GM12878 (cell line): ENCODE data around the gene EPB41L4B.

Source experiments
- CREM ChIP-seq: IDR thresholded peaks from 2 replicates; pipeline ENCODE4 v1.6.1; 2014; ENCODE audit warnings: antibody characterized with exemption, low read depth
- EZH2 ChIP-seq: IDR thresholded peaks from 2 replicates; pipeline ENCODE4 v1.6.1; 2012; ENCODE audit warnings: low read depth, mild to moderate bottlenecking, control low read depth, inconsistent platforms, low read length, borderline replicate concordance; ENCODE audit not compliant: control insufficient read depth
- GABPA ChIP-seq: IDR thresholded peaks from 2 replicates; pipeline ENCODE4 v1.6.1; 2014; ENCODE audit warnings: antibody characterized with exemption, low read depth, mild to moderate bottlenecking, inconsistent platforms
- KAT2A ChIP-seq: conservative IDR thresholded peaks from 2 replicates; pipeline ENCODE4 v1.6.1; 2011; ENCODE audit warnings: low read depth, low read length; ENCODE audit not compliant: control insufficient read depth
- POLR2A ChIP-seq: IDR thresholded peaks from 2 replicates; pipeline ENCODE4 v1.6.1; 2011; ENCODE audit warnings: low read depth, mild to moderate bottlenecking, low read length
- TF ChIP-seq, protein P1 (sequence below), 3 experiments: IDR thresholded peaks in 2 of 3; conservative IDR thresholded peaks in 1 of 3; 2 replicates each; pipeline ENCODE4 v1.5.1; 2011; ENCODE audit warnings: low read depth in 3 of 3, low read length in 3 of 3, mild to moderate bottlenecking in 3 of 3, control low read depth in 2 of 3, moderate library complexity in 2 of 3, inconsistent platforms in 1 of 3, mixed read lengths in 1 of 3; ENCODE audit not compliant: control insufficient read depth in 2 of 3, insufficient read depth in 1 of 3; ENCODE audit errors: extremely low read depth in 1 of 3
- TF ChIP-seq, protein P2 (sequence below): fragments of 450-650 bp; conservative IDR thresholded peaks from 2 replicates; pipeline ENCODE4 v1.6.1; 2017; ENCODE audit warnings: mild to moderate bottlenecking, moderate library complexity
- TF ChIP-seq, protein P3 (sequence below): fragments of 450-650 bp; formaldehyde crosslinking; IDR thresholded peaks from 2 replicates; pipeline ENCODE4 v1.4.0; 2020; ENCODE audit warnings: mild to moderate bottlenecking, moderate library complexity

DNA sequence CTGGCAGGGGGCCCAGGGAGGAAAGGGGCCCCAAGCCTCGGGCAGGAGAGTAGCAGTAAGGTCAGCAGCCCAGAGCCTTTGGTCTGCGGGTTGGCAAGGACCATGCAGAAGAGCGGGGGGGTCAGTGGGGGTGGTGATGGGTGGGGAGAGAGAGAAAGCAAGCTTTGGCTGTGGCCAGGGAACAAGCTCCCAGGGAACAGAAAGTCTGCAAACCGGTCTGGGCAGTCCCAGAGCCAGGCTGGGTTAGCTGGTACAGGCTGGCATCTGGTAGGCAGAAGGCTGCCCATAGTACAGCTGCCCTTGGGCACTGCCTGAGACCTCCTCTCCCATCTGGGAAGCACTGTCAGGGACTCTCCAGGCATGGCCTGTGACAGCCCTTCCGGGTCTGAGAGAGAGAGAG lies 10.5 kb upstream of the EPB41L4B start:
- TF ChIP-seq, protein P1, sequence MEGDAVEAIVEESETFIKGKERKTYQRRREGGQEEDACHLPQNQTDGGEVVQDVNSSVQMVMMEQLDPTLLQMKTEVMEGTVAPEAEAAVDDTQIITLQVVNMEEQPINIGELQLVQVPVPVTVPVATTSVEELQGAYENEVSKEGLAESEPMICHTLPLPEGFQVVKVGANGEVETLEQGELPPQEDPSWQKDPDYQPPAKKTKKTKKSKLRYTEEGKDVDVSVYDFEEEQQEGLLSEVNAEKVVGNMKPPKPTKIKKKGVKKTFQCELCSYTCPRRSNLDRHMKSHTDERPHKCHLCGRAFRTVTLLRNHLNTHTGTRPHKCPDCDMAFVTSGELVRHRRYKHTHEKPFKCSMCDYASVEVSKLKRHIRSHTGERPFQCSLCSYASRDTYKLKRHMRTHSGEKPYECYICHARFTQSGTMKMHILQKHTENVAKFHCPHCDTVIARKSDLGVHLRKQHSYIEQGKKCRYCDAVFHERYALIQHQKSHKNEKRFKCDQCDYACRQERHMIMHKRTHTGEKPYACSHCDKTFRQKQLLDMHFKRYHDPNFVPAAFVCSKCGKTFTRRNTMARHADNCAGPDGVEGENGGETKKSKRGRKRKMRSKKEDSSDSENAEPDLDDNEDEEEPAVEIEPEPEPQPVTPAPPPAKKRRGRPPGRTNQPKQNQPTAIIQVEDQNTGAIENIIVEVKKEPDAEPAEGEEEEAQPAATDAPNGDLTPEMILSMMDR (IDR thresholded peaks at IDR 0.05 in 2 of 3, conservative IDR thresholded peaks at IDR 0.05 in 1 of 3; ENCODE audit: control insufficient read depth in 2 of 3, extremely low read depth in 1 of 3, insufficient read depth in 1 of 3, low read depth in 3 of 3, low read length in 3 of 3), result no peak
- TF ChIP-seq EZH2 (no peak), KAT2A (no peak), POLR2A (no peak), GABPA (no peak), CREM (no peak)
- TF ChIP-seq, protein P2, sequence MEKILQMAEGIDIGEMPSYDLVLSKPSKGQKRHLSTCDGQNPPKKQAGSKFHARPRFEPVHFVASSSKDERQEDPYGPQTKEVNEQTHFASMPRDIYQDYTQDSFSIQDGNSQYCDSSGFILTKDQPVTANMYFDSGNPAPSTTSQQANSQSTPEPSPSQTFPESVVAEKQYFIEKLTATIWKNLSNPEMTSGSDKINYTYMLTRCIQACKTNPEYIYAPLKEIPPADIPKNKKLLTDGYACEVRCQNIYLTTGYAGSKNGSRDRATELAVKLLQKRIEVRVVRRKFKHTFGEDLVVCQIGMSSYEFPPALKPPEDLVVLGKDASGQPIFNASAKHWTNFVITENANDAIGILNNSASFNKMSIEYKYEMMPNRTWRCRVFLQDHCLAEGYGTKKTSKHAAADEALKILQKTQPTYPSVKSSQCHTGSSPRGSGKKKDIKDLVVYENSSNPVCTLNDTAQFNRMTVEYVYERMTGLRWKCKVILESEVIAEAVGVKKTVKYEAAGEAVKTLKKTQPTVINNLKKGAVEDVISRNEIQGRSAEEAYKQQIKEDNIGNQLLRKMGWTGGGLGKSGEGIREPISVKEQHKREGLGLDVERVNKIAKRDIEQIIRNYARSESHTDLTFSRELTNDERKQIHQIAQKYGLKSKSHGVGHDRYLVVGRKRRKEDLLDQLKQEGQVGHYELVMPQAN, result no peak
- TF ChIP-seq, protein P3, sequence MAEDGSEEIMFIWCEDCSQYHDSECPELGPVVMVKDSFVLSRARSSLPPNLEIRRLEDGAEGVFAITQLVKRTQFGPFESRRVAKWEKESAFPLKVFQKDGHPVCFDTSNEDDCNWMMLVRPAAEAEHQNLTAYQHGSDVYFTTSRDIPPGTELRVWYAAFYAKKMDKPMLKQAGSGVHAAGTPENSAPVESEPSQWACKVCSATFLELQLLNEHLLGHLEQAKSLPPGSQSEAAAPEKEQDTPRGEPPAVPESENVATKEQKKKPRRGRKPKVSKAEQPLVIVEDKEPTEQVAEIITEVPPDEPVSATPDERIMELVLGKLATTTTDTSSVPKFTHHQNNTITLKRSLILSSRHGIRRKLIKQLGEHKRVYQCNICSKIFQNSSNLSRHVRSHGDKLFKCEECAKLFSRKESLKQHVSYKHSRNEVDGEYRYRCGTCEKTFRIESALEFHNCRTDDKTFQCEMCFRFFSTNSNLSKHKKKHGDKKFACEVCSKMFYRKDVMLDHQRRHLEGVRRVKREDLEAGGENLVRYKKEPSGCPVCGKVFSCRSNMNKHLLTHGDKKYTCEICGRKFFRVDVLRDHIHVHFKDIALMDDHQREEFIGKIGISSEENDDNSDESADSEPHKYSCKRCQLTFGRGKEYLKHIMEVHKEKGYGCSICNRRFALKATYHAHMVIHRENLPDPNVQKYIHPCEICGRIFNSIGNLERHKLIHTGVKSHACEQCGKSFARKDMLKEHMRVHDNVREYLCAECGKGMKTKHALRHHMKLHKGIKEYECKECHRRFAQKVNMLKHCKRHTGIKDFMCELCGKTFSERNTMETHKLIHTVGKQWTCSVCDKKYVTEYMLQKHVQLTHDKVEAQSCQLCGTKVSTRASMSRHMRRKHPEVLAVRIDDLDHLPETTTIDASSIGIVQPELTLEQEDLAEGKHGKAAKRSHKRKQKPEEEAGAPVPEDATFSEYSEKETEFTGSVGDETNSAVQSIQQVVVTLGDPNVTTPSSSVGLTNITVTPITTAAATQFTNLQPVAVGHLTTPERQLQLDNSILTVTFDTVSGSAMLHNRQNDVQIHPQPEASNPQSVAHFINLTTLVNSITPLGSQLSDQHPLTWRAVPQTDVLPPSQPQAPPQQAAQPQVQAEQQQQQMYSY (CRISPR knock-in tag), result no peak
